ENCODE data around the gene CYP2S1. TPM values are rescaled to one million over a fixed set of nuclear protein-coding genes. Genes with fewer than 3 reads are reported as not detected.

CYP2S1 gene
- total and polyA plus RNA-seq, 7 donors: 0.10 to 1.1 (median 0.50) TPM

DNA sequence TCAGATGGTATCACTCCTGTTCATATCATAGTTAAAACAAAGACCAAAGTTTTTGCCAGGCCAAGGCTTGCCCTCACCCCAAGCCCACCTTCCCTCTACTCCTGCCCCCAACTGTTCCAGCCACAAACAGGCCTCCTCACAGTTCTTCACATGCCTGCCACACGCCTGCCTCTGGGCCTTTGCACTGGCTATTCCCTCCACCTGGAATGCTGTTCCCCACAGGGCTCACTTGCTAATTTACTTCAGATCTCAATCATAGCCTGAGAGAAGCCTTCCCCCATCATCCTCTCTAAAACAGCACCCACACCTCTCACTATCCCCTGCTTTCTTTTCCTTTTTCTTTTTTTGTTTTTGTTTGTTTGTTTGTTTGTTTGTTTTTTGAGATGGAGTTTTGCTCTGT is 21.1 kb downstream of the CYP2S1 start:
- no peaks in the 10 kb centered on the region for H3K36me3 ChIP-seq (ENCODE audit: insufficient read depth in 1 of 2, low read depth in 1 of 2)
- no peaks in the 10 kb centered on the region for H3K9me3 ChIP-seq
- intact Hi-C loops (cut with DNase I): no loop called here
- TF ChIP-seq, protein P1, sequence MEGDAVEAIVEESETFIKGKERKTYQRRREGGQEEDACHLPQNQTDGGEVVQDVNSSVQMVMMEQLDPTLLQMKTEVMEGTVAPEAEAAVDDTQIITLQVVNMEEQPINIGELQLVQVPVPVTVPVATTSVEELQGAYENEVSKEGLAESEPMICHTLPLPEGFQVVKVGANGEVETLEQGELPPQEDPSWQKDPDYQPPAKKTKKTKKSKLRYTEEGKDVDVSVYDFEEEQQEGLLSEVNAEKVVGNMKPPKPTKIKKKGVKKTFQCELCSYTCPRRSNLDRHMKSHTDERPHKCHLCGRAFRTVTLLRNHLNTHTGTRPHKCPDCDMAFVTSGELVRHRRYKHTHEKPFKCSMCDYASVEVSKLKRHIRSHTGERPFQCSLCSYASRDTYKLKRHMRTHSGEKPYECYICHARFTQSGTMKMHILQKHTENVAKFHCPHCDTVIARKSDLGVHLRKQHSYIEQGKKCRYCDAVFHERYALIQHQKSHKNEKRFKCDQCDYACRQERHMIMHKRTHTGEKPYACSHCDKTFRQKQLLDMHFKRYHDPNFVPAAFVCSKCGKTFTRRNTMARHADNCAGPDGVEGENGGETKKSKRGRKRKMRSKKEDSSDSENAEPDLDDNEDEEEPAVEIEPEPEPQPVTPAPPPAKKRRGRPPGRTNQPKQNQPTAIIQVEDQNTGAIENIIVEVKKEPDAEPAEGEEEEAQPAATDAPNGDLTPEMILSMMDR (IDR thresholded peaks at IDR 0.05): no peak
- DNase-seq (no peak), ATAC-seq (no peak)
- H3K27me3 ChIP-seq (ENCODE audit: insufficient read depth in 3 of 3, low read length in 2 of 3): peaks cover 0 to 19% (median 4%) of the 10 kb centered on the region in 3 donors
- H3K4me1 ChIP-seq: no peaks in the 10 kb centered on the region
- 74 to 95% (median 89%) methylated on average over 1 of the region's 1 CpG for whole genome bisulfite sequencing, 3 donors
- no peak overlapping the region for H3K27ac ChIP-seq
- H3K4me3 ChIP-seq: no peak overlapping the region

DNA sequence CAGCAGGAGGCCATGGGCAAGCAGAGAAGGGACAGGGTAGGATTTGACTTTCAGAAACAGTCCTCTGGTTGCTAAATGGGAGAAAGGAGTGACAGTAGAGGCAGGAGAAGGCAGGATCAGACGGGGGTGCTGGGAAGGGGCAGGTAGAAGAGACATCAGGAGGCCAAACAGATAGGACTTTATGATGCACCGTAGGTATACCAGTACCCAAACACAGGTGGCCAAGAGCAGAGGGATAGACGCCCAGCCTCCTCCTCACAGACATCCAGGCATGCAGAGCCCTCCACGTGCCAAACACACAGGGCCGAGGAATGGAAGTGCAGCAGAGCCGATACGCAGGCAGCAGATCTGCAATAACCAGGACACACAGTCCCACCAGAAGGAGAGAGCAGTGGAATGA is 24.7 kb downstream of the CYP2S1 start:
- Histone ChIP-seq H3K4me3 (no peak overlapping the region), H3K4me1 (no peaks in the 10 kb centered on the region), H3K27ac (peak overlapping the region; percentile 66), H3K27me3 (ENCODE audit: insufficient read depth in 3 of 3, low read length in 2 of 3) (peaks cover 0 to 33% (median 10%) of the 10 kb centered on the region in 3 donors), H3K9me3 (no peaks in the 10 kb centered on the region), H3K36me3 (ENCODE audit: insufficient read depth in 1 of 2, low read depth in 1 of 2) (no peaks in the 10 kb centered on the region)
- intact Hi-C loops (cut with DNase I): no loop called here
- no peak for ATAC-seq
- WGBS, 3 donors: 69 to 78% (median 75%) methylated on average over 7 of the region's 7 CpGs
- TF ChIP-seq, protein P1 (IDR thresholded peaks at IDR 0.05): no peak
- no peak for DNase-seq

DNA sequence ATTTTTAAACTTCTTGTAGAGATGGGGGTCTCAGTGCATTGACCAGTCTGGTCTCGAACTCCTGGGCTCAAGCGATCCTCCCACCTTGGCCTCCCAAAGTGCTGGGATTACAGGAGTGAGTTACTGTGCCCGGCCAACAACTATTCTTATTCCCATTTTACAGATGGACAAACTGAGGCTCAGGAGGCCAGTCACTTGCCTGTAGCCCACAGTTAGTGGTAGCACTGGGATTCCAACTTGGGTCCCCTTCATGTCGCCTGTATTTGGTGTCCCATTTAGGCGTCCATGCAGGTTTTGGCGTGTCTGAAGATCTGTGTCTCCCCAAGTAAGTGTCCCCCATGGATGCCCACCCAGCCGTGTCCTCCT is 25.2 kb downstream of the CYP2S1 start:
- Histone ChIP-seq H3K4me1 (no peaks in the 10 kb centered on the region), H3K9me3 (no peaks in the 10 kb centered on the region), H3K4me3 (peak overlapping the region; percentile 36), H3K27me3 (ENCODE audit: insufficient read depth in 3 of 3, low read length in 2 of 3) (peaks cover 0 to 38% (median 10%) of the 10 kb centered on the region in 3 donors), H3K36me3 (ENCODE audit: insufficient read depth in 1 of 2, low read depth in 1 of 2) (no peaks in the 10 kb centered on the region), H3K27ac (peak overlapping the region; percentile 66)
- DNase-seq (no peak), ATAC-seq (peak in 1 of 4 donors; percentile 9)
- intact Hi-C loops (cut with DNase I): no loop called here
- 63 to 68% (median 67%) methylated on average over 7 of the region's 7 CpGs for WGBS, 3 donors
- TF ChIP-seq, protein P1 (IDR thresholded peaks at IDR 0.05): no peak

DNA sequence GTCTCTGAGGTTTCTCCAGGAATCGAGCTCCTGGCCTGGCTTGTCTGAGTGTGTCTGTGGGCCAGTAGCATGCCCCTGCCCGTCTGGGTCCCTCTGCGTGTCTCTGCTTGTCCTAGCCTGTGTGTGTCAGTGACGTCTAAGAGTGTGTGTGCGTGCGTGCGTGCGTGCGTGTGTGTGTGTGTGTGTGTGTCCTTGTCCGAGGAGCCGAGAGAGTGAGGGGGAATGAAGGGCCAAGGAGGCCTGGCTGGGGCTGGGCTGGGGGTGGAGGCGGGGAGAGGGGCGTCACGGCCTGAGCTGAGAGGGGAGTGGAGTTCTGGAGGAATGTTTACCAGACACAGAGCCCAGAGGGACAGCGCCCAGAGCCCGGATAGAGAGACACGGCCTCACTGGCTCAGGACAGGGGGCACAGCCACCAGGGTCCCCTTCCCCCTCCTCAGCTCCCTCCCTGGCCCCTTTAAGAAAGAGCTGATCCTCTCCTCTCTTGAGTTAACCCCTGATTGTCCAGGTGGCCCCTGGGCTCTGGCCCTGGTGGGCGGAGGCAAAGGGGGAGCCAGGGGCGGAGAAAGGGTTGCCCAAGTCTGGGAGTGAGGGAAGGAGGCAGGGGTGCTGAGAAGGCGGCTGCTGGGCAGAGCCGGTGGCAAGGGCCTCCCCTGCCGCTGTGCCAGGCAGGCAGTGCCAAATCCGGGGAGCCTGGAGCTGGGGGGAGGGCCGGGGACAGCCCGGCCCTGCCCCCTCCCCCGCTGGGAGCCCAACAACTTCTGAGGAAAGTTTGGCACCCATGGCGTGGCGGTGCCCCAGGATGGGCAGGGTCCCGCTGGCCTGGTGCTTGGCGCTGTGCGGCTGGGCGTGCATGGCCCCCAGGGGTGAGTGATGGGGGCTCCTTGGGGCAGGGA is 25.8 kb downstream of the CYP2S1 start, which contains the start of gene AXL:
AXL (plus strand) TSS at position 609 of the 893 bp plus-strand sequence; CDS start at position 779, 170 bp downstream.
- DNase-seq (peak; percentile 78 to 89), ATAC-seq (peak; percentile 47 to 75 (median 66))
- peaks cover 0 to 40% (median 10%) of the 10 kb centered on the region in 3 donors for H3K27me3 ChIP-seq (ENCODE audit: insufficient read depth in 3 of 3, low read length in 2 of 3)
- H3K4me3 ChIP-seq: peak within 1 kb of the TSS; percentile 65
- intact Hi-C loops (cut with DNase I): no loop called here
- H3K36me3 ChIP-seq (ENCODE audit: insufficient read depth in 1 of 2, low read depth in 1 of 2): no peaks in the 10 kb centered on the region
- no peaks in the 10 kb centered on the region for H3K9me3 ChIP-seq
- TF ChIP-seq, protein P1 (IDR thresholded peaks at IDR 0.05): no peak
- peak within 1 kb of the TSS; percentile 73 for H3K27ac ChIP-seq
- WGBS, 3 donors: 5 to 7% (median 7%) methylated on average over 29 to 32 of the region's 32 CpGs
- no peaks in the 10 kb centered on the region for H3K4me1 ChIP-seq

Data from psoas muscle (tissue), 8 donors.